Left kidney (tissue), 2 donors: ENCODE data around the gene DNAH7. TPM values are rescaled to one million over a fixed set of nuclear protein-coding genes. Genes with fewer than 3 reads are reported as not detected.

Experiments
- DNase-seq: peaks from one replicate; pipeline ENCODE4 v3.0.0-alpha.2; 2013
- polyA plus RNA-seq: library from polyadenylated mRNA; unstranded; fragments of 120-200 nt; gene quantifications from one replicate; pipeline ENCODE4 v1.2.1, GENCODE V29; 2013; ENCODE audit not compliant: insufficient read length

Gene DNAH7
- polyA plus RNA-seq, 1 donor, result 8.8 TPM

- DNase-seq, result no peak
These were observed 258.1 kb downstream of the DNAH7 start for GRCh38 chr2:195810340-195811098.

GRCh38 chr2:195808189-195808588 is 260.4 kb downstream of the DNAH7 start:
- DNase-seq, result no peak

DNA sequence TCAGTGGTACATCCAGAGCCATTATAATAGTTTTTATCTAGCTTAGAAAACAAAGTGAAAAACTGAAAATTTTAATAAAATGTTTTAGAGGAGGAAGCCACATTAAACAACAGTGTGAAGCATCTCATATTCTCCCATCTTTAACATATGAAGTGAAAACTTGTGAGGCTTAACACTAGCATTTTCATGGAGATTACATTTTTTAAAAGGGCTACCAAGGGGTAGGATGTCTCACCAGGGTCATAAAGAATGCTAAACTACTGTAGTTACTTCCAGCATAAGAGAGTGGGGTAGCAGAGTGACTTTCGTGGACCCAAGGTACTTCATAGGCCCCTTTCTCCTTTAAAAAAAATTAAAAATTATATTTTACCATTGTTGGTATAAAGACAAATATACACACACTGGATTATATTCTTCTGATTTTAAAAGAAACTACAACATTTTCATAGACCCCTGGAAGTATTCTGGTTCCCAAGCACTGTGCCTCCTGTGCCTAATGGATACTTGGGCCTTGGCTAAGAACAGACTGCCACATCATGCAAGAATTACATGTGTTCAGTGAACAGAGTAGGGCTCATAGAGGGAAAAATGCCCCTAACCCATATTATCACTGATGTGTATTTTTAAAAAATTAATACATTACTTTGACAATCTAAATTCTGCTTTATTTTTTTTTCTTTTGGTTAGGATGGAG is 263.2 kb downstream of the DNAH7 start:
- no peak for DNase-seq

DNA sequence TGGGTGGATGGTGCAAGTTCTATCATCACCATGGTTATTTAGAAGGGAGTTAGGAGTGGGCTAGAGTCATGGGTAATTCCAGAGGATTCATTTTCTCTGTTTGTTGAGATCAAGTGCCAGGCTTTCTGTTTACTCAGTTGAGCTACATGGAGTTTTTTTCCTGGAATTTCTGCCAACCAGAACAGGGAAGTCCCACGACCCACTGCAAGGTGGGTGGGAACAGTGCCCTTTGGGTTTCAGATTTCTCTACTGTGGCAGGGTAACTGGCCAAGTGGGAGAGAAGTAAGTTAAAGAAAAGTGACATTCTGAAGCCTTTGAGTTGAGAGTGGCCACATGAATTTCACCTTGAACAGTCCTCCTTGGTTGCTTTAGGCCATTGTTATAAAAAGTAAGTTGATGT is 272.8 kb downstream of the DNAH7 start:
- DNase-seq, result no peak

DNA sequence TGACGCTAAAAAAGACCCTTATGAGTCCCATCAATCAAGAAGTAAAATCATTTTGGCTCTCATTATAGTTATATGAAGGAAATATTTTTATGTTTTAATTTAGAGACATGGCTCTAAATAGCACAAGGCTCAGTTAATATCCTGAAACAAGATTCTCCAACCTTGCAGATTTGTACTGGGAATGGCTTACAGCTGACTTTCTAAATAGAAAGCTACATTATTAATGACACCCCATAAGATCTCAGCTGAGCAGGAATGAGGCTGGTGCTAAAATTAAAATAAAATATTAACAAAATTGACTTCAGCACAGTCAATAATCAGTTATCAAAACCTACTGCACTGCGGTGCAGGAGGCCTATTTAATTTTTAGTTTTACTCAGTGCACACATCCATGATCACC is 274.8 kb downstream of the DNAH7 start:
- DNase-seq, result no peak

GRCh38 chr2:195782156-195782555 is 286.5 kb downstream of the DNAH7 start:
- DNase-seq, result no peak

GRCh38 chr2:195779491-195779890 is 289.1 kb downstream of the DNAH7 start:
- no peak for DNase-seq

- no peak for DNase-seq
These were observed 298.7 kb downstream of the DNAH7 start for GRCh38 chr2:195769975-195770374.

DNA sequence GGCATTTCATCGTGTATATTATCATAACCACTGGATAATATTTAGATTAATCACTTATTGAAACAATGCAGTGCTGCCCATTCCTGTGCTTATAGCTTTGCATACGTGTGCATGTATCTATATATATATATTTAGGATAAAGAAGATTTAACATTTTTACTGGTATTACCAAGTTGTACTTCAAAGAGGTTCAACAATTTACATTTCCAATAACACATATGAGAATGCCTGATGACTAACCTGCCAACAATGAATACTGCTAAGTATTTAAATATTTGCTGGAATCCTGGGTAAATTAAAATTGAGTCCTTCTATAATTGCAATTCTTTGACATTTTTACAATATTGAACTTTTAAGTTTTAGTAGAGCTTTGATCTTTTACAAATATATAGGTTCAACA is 300.2 kb downstream of the DNAH7 start:
- no peak for DNase-seq

DNA sequence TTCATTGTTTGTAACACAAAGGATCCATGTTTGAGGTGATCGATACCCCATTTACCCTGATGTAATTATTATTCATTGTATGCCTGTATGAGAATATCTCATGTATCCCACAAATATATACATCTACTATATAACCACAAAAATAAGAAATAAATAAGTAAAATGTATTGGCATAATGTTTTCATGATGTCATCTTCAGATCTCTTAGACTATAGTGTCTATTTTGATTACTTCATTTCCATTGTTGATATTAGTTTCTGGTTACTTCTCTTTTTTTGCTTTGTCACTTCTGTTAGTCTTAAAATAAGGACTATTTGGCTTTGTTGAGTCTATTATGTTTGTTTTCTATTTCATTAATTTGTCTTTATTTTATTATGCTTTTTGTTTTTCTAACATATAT is 301.9 kb downstream of the DNAH7 start:
- DNase-seq, result no peak

- no peak for DNase-seq
These were observed 304.8 kb downstream of the DNAH7 start for GRCh38 chr2:195763866-195764265.

DNA sequence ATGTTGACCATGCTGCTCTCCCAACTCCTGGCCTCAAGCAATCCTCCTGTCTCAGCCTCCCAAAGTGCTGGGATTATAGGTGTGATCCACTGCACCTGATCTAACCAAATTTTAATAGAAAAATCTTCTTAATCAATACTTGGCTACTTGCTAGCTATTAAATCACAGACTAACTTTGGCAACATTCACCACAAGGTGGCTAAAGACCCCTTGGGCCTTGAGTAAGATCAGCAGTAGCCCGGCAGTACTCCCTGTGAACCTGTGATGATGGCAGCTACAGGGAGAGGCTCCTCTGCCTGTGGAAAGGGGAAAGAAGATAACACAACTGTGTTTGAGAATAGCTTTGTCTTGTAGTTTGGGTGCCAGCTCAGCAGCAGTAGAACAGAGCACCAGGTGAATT is 308.8 kb downstream of the DNAH7 start:
- DNase-seq, result no peak

DNA sequence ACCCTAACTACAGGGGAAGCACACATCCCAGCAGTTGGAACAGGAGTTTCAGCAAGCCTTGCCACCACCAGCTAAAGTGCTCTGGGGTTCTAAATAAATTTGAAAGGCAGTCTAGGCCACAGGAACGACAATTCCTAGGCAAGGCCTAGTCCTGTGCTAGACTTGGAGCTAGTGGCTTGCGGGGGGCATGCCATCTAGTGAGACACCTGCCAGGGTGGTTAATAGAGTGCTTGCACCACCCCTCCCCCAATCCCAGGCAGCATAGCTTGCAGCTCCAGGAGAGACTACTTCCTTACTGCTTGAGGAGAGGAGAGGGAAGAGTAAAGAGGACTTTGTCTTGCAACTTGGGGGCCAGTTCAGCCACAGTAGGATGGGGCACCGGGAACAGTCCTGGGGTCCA is 309.8 kb downstream of the DNAH7 start:
- DNase-seq, result no peak

DNA sequence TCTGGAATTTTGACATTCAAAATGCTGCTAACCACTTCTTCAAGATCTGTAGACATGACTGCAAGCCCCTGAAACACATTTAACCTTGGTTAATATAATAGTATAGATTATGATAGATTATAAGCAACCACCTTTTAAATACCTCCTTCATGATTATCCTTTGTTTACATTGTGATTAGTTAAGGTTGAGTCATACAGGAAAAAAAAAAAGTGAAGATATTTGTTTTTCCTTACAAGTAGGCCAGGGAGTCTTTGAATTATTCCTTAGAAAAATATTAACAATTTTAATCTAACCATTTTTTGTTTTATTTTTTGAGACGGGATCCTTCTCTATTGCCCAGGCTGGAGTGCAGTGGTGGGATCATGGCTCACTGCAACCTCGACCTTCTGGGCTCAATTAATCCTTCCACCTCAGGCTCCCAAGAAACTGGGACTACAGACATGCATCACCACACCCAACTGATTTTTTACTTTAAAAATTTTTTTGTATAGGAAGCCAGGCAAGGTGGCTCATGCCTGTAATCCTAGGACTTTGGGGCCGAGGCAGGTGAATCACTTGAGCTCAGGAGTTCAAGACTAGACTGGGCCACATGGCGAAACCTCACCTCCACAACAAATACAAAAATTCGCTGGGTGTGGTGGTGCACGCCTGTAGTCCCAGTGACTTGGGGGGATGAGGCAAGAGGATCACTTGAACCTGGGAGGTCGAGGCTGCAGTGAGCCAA is 312.3 kb downstream of the DNAH7 start:
- no peak for DNase-seq

DNA sequence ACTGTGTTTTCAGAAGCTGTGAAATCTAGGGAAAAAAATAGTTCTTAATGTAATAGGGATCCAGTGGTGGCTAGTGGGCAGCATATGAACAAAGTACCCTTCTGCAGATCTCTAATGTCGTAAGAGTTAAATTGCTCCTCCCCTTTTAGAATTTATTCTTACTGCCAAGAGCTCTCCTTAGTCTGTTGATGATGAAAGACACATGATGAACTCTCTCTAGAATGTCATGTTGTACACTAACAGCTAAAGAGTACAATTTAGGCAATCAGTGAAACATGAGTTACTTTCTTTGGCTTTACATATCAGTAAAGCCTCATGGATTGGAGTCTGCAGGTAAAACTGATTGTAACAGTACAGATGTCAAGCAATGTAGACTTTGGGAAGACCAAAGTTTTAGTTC is 327.4 kb downstream of the DNAH7 start:
- no peak for DNase-seq

- DNase-seq, result no peak
These were observed 330.9 kb downstream of the DNAH7 start for GRCh38 chr2:195737511-195738325.

DNA sequence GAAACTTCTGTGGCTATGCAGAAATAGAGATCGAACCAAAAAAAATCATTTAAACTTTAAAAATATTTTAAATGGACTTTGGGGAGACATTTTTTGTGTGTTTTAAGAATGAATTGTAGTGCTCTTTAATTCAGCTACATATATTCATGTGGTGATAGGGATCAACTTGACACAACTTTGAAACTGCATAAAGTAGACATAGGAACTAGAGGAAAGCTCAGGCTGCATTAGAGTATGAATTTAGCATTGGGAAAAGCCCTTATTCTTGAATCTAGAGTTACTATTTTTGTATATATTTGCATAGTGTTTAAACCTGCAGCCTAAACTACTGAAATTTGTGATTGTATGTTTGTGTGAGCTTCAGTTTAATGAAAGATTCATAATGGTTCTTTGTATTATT is 333.3 kb downstream of the DNAH7 start:
- no peak for DNase-seq

DNA sequence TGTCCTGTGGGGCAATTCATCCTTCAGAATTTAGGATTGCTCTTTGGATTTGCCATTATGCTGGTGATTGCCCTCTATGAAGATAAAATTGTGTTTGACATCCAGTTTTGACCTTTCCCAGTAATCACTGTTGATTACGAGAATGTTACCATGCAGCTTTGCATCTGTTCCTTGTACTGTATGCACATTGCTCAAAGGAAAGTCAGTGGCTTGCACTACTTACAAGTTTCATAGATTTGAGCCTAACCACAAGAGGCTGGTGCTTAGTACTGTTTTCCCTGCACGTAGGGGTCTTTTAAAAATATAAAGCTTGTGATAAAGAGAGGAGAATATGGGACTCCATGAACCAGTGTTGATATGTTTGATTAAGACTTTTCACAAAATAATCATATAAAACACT is 333.7 kb downstream of the DNAH7 start:
- no peak for DNase-seq

DNA sequence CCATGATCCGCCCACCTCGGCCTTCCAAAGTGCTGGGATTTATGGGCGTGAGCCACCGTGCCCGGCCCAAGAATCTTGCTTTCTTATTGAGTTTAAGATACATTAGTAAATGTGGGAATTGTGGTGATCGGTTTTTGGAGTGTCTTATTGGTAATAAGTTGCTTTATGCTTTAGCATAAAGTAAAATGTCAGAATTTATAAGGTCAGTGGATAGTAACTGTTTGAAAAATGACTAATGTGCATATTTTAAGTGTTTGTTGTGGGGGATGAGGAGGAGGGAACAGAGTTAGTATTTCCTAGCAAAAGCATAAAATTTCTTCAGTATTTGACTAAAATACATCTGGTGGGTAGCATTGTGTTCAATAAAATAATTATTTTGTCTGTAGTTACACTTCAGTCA is 334.2 kb downstream of the DNAH7 start:
- no peak for DNase-seq

GRCh38 chr2:195733831-195734230 is 334.8 kb downstream of the DNAH7 start:
- DNase-seq, result no peak

DNA sequence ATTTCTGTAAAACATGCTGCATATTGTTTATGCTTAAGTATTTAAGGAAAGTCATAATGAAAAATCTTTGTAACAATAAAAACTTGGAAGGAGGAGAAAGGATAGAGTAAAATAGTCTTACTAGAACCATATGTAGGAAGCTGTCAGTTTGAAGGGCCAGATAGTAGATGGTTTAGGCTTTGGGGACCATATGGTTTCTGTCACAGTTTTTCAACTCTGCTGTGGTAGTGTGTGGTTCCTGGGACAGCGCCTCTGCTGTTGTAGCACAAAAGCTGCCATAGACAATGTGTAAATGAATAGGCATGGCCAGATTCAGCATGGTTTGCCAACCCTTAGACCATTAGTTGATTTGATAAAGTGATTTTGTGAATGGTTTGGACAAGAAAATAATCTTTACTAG is 336.1 kb downstream of the DNAH7 start:
- DNase-seq, result peak; percentile 30

DNA sequence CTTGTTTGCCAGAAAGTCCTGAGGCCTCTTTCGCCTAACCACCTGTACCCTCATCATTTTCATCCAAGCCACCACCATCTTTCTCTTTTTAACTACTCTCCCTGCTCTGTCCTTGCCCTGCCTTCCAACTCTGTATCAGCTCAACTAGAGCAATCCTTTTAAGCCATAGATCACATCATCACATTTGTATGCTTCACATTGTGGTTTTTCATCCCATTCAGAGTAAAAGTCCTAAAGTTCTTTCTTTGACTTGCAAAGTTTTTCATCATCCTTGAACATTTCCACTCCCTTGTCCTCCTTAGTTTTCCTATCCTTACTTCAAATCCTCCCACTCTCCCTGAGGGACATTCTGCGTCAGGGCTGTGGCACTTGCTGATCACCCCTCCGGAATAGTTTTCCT is 337.7 kb downstream of the DNAH7 start:
- no peak for DNase-seq
